MV-4-11 (cell line): ENCODE data around the gene ADGRL3.
"Not testable (repeated sequence)": the region's sequence is repeated elsewhere in the genome, so short reads cannot be mapped to it uniquely, and the experiment has no call there.

Experiments used
- DNase-seq: peaks from one replicate; lab custom pipeline; 2025; lab: John Stamatoyannopoulos, UW

The ADGRL3 gene

GRCh38 chr4:61646746-61647350 lies 446.7 kb downstream of the ADGRL3 start:
- not testable (repeated sequence) for DNase-seq

GRCh38 chr4:61648264-61648663 lies 448.1 kb downstream of the ADGRL3 start:
- DNase-seq: no peak

GRCh38 chr4:61657016-61657415 lies 456.9 kb downstream of the ADGRL3 start:
- no peak for DNase-seq

GRCh38 chr4:61661960-61662359 lies 461.8 kb downstream of the ADGRL3 start:
- no peak for DNase-seq

GRCh38 chr4:61662362-61662761 lies 462.2 kb downstream of the ADGRL3 start:
- DNase-seq: no peak

GRCh38 chr4:61663310-61663709 lies 463.2 kb downstream of the ADGRL3 start:
- no peak for DNase-seq

GRCh38 chr4:61665649-61666048 lies 465.5 kb downstream of the ADGRL3 start:
- no peak for DNase-seq

GRCh38 chr4:61666244-61666643 lies 466.1 kb downstream of the ADGRL3 start:
- no peak for DNase-seq

- no peak for DNase-seq
Measured at GRCh38 chr4:61671599-61671998, 471.5 kb downstream of the ADGRL3 start.

GRCh38 chr4:61675464-61675863 lies 475.3 kb downstream of the ADGRL3 start:
- DNase-seq: no peak

- no peak for DNase-seq
Measured at GRCh38 chr4:61678297-61678696, 478.2 kb downstream of the ADGRL3 start.

- no peak for DNase-seq
Measured at GRCh38 chr4:61693520-61693919, 493.4 kb downstream of the ADGRL3 start.

GRCh38 chr4:61714387-61714911 lies 514.3 kb downstream of the ADGRL3 start:
- DNase-seq: no peak

GRCh38 chr4:61716426-61716825 lies 516.3 kb downstream of the ADGRL3 start:
- no peak for DNase-seq

- no peak for DNase-seq
Measured at GRCh38 chr4:61723492-61723891, 523.4 kb downstream of the ADGRL3 start.

GRCh38 chr4:61727286-61727685 lies 527.2 kb downstream of the ADGRL3 start:
- DNase-seq: no peak

GRCh38 chr4:61734409-61734808 lies 534.3 kb downstream of the ADGRL3 start:
- no peak for DNase-seq

- DNase-seq: no peak
Measured at GRCh38 chr4:61739887-61740286, 539.8 kb downstream of the ADGRL3 start.

- DNase-seq: no peak
Measured at GRCh38 chr4:61740886-61741285, 540.8 kb downstream of the ADGRL3 start.

GRCh38 chr4:61741327-61742096 lies 541.4 kb downstream of the ADGRL3 start:
- DNase-seq: no peak

GRCh38 chr4:61750810-61751209 lies 550.7 kb downstream of the ADGRL3 start:
- no peak for DNase-seq

GRCh38 chr4:61752617-61753016 lies 552.5 kb downstream of the ADGRL3 start:
- DNase-seq: no peak

- no peak for DNase-seq
Measured at GRCh38 chr4:61753739-61754138, 553.6 kb downstream of the ADGRL3 start.
